ENCODE results near the gene LIMA1.

- TF ChIP-seq EZH2phosphoT487 (IDR thresholded peaks at IDR 0.05; ENCODE audit: borderline replicate concordance, low read depth, low read length) (no peak), CTCF (conservative IDR thresholded peaks at IDR 0.05; ENCODE audit: low read length) (no peak)
Measured at GRCh38 chr12:50156641-50157040, 126.7 kb downstream of the LIMA1 start.
